Islet of Langerhans (tissue), 1 donor: ENCODE results near the gene ZNF107.
A peak's percentile ranks its signal among the peaks of the same experiment; 100 is the strongest.
"Not testable (repeated sequence)": the region's sequence is repeated elsewhere in the genome, so short reads cannot be mapped to it uniquely, and the experiment has no call there.

Source experiments
- FAIRE-seq: peaks from one replicate; lab custom pipeline; 2011; peaks lifted over from hg19 to GRCh38; lab: Jason Lieb, UNC

Gene ZNF107

DNA sequence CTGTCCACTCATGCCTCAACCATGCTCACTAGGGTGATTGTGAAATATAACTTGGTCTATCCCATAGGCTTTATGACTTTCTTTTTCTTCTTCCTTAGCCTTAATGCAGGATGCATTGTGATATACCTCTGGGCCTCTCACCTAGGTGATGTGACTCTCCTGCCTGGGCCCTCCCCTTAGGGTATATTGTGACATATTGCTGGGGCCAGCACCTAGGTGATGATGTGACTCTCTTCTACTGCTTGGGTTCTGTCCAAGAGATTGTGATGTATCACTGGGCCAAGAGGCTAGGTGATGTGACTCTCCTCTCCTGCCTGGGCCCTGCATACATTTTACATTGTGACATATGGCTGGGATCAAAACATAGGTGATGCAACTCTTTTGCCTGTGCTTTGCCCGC, 14.7 kb upstream of the ZNF107 start:
- FAIRE-seq: no peak

DNA sequence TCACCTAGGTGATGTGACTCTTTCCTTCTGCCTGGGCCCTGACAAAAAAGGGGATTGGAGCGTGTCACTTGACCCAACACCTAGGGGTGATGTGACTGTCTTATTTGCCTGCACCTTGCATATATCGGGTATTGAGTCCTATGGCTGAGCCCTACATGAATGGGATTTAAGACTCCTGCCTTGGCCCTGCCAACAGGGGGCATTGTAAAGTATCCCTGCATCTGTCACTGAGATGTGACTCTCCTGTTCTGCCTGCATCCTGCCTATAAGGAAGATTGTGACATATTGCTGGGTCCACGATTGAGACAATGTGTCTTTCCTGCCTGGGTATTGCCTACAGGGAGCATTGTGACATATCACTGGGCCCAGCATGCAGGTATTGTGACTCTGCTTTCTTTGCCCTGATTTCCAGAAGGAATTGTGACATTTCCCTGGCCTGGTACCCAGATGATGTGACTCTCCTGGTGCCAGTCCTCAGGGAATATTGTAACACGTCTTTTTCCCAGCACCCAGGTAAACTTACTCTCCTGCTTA, 14.2 kb upstream of the ZNF107 start:
- FAIRE-seq: no peak

DNA sequence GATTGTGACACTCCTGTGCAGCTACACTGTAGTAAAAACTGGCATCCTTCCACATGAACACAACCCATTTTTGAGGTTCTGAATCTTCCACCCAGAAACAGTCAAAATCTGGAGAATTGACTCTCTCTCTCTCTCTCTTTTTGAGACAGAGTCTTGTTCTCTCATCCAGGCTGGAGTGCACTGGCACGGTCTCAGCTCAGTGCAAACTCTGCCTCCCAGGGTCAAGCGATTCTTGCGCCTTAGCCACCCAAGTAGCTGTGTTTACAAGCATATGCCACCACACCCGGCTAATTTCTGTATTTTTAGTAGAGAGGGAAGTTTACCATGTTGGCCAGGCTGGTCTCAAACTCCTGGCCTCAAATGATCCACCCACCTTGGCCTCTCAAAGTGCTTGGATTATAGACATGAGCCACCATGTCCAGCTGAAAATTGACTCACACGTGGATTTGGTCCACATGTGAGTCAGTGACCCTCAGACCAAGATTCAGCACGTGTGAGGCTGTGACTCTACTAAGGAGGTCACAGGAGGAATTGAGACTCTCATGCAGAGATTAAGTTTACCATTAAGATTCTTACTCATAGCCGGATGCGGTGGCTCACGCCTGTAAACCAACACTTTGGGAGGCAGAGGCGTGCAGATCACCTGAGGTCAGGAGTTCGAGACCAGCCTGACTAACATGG, 12.1 kb upstream of the ZNF107 start:
- FAIRE-seq: no peak

DNA sequence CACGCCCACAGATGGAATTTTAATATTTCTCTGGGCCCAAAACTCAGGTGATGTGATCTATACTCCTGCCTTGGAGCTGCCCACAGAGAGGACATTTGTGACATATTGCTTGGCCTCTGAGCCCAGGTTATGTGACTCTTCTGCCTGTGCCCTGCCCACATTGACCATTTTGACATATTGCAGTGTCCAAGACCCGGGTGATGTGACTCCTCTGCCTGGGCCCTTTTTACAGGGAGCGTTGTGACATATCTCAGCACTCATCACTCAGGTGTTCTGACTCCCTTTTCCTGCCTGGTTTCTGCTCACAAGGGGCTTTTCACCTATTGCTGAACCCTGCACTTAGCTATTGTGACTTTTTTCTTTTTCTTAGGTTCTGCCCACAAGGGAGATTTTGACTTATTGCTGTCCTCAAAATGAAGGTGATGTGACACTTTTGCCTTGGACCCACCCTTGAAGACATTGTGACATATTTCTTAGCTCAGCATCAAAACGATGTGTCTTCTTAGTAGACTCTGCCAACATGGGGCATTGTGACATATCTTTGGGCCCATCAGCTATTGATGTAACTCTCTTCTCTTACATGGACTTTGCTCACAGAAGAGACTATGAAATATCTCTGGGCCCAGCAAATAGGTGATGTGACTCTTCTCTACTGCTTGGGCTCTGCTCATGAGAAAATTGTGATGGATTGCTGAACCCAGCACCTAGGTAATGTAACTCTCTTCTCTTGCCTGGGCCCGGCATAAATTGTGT, 11.0 kb upstream of the ZNF107 start:
- FAIRE-seq: no peak

DNA sequence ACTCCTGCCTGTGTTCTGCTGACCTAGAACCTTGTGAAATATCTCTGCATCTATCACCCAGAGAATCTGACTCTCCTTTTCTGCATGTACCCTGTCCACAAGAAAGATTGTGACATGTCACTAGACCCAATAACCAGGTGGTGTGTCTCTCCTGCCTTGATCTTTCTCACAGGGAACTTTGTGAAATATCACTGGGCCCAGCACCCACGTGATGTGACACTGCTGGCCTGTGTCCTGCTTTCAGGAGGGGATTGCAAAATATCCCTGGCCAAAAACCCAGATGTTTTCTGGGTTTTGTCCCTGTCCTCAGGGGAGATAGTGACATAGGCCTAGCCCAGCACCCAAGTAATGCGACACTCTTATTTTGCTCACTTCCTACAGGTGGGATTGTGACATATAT, 10.1 kb upstream of the ZNF107 start:
- FAIRE-seq: no peak

DNA sequence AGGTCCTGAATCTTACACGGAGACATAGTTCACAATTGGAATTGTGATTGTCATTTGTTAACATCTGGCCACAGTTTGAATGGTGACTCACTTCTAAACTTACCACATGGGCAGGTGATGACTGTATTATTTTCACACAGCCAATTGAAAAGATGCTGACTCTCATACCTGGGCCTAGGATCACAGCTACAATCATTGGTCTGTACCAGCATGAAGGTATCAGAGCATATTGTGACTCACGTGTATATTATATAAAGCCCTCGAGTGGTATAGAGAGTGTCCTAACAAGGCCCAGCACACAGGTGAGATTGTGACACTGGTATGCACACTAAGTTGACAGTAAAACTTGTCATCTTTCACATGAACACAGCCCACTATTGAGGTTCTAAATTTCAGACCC, 9.4 kb upstream of the ZNF107 start:
- FAIRE-seq: no peak

DNA sequence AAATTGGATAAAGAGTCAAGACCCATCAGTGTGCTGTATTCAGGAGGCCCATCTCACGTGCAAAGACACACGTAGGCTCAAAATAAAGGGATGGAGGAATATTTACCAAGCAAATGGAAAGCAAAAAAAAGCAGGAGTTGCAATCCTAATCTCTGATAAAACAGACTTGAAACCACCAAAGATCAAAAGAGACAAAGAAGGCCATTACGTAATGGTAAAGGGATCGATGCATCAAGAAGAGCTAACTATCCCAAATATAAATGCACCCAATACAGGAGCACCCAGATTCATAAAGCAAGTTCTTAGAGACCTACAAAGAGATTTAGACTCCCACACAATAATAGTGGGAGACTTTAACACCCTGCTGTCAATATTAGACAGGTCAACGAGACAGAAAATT, 3.8 kb upstream of the ZNF107 start:
- FAIRE-seq: not testable (repeated sequence)

DNA sequence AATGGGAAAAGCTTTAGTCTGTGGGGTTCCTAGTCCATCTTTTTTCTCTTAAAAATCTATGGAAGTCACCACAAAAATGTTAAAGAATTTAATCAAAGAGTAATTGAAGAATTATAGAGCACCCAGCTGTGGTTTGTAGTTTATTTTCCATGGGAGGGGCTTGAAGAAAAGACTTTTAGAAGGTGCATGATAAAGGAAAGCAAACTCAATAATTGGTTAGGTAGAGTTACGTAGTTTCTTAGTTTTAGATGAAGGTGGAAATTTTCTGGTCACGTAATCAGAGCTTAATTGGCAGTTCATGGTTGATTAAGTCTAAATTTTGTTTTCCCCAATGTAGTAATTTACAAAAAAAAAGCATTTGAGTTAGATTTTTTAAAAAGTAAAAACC, 724 bp downstream of the ZNF107 start:
- no peak for FAIRE-seq

DNA sequence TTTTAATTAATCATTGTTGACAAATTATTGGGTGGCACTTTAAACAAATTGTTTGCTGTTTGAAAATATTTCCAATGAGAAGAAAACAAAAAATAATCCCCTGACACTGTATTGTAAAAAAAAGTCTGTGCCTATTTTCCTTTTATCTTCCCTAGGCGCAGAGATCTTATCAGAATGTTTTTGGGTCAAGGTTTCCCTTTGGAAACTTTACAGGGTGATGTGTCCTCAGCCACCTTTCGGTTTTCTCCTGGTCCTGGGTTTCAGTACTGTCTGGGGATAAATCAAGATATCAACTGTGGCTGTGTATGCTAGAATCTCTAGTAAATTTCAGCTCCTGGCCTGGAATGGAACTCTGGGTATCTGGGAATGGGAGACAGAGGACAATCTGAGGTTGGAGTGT, 1.4 kb downstream of the ZNF107 start:
- FAIRE-seq: no peak

DNA sequence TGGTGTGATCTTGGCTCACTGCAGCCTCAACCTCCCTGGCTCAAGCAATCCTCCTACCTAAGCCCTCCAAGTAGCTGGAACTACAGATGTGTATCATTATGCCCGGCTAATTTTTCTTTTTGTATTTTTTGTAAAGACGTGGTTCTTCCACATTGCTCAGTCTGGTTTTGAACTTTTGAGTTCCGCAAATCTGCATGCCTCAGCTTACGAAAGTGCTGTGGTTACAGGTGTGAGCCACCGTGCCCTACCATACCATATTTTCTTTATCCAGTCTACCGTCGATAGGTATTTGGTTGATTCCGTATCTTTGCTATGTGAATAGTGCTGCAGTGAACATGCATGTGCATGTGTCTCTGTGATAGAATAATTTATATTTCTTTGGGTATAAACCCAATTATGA, 6.5 kb downstream of the ZNF107 start:
- no peak for FAIRE-seq

DNA sequence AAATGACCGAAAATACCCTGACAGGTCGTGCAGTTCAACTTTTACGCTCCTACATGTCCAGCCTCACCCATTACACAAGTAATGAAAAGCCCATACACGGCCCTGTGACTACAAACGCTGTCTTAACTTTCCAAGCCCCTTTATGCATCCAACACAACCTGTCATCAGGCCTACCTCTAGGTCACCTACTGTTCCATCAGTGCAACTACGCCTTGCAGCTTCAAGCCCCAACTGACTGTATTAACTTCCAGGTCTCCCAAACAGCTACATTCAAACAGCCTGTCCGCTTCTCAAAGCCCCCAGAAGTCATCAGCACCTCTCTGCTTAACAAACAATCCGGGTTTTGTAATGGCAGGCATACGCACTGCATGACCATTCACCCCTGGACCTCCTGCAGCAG, 19.2 kb downstream of the ZNF107 start:
- FAIRE-seq: no peak

DNA sequence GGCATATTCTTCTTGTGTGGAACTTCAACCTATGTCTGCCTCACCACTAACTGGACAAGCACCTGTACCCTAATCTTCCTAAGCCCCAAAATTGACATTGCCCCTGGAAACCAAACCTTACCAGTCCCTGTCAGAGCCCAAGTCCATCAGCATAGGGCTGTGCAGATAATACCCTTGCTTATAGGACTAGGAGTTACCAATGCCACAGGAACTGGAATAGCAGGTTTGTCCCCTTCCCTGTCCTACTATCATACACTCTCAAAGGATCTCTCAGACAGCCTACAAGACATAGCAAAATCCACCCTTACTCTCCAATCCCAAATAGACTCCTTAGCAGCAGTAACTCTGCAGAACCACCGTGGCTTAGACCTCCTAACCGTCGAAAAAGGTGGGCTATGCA, 19.8 kb downstream of the ZNF107 start:
- FAIRE-seq: no peak

DNA sequence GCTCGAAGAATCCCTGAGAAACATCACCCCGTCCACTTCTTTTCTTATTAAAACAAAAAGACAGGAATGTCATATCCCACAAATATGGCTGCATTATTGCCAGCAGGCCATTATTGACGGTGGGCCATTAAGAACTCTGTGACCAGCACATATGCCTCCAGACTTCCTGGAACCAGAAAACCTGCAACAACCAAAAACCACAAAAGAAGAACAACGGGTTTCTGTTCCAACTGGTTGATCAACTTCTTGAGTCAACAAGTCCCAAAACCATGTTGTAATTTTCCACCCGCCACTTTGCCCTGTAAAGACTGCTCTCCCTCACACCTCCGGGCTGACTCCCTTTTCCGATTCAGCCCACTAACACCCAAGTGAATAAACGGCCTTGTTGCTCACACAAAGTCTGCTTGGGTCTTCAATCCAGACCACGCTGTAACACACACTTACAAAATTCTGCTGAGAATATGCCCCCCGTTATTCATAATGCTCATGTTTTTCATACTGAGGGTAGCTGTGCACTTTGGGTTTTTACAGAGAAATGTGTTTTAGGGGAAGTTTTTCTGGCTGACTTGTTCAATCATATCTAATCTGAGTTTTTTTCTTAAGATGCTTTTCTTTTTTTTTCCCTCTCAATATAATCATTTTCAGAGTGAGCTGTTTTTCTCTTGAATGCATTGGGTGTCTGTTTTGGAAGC, 20.7 kb downstream of the ZNF107 start:
- FAIRE-seq: no peak

DNA sequence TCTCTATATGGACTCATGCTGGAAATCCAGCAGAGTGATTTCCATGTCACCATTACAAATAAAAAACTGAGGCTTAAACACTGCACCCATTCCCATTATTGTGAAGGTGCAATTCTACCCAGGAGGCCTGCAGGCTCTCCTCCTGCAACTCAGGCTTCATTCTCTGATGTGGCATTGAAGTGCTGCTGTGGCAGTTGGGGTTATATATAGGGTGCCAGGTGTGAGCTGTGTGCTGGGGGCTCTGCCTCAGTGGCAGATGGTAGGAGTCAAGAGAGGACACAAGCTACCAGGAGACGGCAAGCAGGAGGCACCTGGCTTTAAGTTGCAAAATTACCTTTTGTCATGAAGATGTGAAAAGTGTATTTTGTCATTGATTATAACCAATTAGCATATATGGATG, 21.3 kb downstream of the ZNF107 start:
- FAIRE-seq: no peak

DNA sequence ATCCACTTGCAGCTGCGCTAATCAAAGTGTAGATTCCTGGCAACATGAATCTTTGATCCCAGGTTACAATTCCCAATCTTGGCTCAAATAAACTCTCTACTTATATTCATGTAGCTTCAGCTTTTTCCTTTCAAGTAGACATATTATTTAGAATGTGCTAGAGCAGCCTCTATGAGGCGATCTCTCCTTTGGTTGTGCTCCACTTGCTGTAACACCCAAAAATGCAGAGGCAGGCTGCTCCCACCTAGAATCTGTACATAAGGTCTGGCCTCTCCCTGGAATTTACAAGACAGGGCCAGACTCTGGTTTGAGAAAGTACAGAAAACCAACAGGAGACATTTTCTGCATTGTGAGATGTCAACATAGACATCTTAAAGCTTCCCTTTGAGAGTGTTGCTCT, 23.1 kb downstream of the ZNF107 start:
- FAIRE-seq: no peak

DNA sequence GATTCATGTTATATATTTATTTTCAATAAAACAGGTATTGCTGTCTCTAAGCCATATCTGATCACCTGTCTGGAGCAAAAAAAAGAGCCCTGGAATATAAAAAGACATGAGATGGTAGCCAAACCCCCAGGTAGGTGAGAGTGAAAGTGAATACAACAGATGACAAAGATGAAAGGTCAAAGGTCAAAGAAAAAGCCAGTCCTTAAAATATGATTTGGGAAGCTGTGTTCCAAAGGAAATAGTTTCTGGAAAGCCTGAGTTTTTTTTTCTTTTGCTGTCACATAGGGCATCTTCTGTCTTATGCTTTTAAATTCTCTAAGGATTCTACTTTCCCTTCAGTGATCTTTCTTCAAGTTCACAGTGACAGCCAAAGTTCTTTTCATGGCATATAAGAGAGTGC, 25.9 kb downstream of the ZNF107 start:
- no peak for FAIRE-seq

DNA sequence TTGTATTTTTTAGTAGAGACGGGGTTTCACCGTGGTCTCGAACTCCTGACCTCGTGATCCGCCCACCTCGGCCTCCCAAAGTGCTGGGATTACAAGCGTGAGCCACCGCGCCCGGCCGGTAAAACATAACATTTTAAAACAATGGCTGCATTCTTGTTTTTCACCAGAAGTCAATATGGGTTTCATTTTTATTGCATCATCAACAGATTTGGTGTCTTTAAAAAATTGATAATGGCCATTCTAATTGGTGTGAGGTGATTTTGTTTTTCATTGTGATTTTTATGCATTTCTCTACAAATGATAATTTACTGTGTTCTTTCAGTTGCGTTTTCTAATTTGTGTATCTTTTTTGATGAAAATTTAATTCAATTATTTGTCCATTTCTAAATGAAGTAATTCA, 31.9 kb downstream of the ZNF107 start:
- peak; percentile 30 for FAIRE-seq

DNA sequence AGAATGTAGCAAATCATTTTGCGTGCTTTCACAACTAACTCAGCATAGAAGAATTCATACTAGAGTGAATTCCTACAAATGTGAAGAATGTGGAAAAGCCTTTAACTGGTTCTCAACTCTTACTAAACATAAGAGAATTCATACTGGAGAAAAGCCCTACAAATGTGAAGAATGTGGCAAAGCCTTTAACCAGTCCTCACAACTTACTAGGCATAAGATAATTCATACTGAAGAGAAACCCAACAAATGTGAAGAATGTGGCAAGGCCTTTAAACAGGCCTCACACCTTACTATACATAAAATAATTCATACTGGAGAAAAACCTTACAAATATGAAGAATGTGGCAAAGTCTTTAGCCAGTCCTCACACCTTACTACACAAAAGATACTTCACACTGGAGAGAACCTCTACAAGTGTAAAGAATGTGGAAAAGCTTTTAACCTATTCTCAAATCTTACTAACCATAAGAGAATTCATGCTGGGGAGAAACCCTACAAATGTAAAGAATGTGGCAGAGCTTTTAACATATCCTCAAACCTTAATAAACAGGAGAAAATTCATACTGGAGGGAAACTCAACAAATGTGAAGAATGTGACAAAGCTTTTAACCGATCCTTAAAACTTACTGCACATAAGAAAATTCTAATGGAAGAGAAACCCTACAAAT, 40.8 kb downstream of the ZNF107 start:
- FAIRE-seq: no peak

DNA sequence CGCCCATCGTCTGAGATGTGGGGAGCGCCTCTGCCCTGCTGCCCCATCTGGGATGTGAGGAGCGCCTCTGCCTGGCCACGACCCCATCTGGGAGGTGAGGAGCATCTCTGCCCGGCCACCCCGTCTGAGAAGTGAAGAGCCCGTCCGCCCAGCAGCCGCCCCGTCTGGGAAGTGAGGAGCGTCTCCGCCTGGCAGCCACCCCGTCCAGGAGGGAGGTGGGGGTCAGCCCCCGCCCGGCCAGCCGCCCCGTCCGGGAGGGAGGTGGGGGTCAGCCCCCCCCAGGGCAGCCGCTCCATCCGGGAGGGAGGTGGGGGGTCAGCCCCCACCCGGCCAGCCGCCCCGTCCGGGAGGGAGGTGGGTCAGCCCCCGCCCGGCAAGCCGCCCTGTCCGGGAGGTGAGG, 52.0 kb downstream of the ZNF107 start:
- FAIRE-seq: not testable (repeated sequence)

DNA sequence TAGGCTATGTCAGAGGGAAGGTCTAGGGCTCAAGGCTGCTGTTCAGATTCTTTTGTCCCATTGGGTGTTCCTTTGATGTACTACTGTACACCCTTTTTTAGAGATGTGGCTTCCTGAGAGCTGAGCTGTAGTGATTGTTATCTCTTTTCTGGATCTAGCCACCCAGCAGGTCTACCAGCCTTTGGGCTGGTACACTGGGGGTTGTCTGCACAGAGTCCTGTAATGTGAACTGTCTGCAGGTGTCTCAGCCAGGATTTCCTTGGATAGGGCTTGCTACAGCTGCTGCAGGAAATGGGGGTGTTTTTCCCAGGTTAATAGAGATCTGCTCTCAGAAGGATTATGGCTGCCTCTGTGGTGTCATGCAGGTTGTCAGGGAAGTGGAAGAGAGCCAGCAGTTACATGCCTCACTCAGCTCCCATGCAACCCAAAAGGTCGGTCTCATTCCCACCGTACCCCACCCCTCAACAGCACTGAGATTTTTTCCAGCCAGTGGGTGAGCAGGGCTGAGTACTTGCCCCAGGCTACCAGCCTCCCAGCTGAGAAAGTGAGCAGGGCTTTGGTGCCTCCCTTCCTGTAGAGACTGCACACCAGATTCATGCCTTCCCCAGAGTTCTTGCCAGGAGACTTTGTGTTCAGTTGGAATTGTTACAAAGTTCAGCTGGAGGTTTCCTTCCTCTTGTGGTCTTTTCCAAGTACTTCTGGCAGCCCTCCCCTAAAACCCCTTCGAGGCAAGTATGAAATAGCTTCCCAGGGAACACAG, 63.3 kb downstream of the ZNF107 start:
- FAIRE-seq: no peak

DNA sequence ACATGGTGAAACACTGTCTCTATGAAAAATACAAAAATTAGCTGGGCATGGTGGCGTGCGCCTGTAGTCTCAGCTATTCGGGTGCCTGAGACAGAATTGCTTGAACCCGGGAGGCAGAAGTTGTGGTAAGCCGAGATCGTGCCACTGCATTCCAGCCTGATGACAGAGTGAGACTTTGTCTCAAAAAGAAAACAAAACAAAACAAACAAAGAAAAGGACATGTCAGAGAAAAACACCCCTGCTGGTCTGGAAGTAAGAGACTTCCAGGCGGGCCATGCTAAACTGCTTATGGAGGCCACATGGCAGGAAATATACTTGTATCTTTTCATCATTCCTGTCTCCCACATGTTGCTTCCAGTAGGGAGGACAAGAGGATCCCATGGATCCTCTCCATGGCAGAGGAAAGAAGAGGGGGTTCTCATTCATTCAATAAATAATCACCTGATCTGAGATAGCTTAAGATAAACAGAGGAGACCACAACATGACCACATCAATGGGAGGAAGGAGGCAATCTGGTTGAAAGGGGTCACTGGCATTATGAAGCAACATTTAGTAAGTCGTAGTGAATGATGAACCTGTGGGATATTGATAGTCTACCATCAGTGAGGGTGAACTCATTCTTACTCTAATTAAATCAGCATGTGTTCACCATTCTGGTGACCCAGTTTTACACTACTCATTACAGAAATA, 67.8 kb downstream of the ZNF107 start:
- FAIRE-seq: no peak
